ENCODE results near the gene DSE. TPM values are rescaled to one million over a fixed set of nuclear protein-coding genes. Genes with fewer than 3 reads are reported as not detected.

The DSE gene
- total RNA-seq, 2 donors from 2014 or later: 5.0 to 9.3 TPM

DNA sequence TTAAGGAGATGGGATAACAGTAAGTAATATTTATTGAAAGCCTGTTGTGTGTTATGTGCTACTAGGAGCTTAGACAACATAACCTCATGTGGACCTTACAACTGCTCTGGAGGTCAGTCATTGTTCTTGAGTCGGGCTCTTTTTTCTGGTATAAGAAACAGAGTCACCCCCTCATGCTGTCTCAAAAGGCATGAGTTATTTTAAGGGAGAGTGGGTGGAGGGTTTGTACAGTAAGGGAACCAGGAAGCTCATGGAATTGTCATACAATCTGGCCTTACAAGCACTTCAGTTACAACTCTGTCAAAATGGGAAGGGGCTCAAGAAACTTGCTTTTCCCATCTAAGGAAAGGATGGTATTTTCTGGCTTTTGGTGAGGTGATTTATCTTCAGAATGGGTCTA is 16.5 kb upstream of the DSE start:
- no peaks in the 10 kb centered on the region for H3K36me3 ChIP-seq
- H3K27ac ChIP-seq: no peak overlapping the region
- no peak for DNase-seq
- H3K4me3 ChIP-seq: no peak overlapping the region
- H3K27me3 ChIP-seq: no peaks in the 10 kb centered on the region
- H3K4me1 ChIP-seq: no peaks in the 10 kb centered on the region
- TF ChIP-seq, protein P1, sequence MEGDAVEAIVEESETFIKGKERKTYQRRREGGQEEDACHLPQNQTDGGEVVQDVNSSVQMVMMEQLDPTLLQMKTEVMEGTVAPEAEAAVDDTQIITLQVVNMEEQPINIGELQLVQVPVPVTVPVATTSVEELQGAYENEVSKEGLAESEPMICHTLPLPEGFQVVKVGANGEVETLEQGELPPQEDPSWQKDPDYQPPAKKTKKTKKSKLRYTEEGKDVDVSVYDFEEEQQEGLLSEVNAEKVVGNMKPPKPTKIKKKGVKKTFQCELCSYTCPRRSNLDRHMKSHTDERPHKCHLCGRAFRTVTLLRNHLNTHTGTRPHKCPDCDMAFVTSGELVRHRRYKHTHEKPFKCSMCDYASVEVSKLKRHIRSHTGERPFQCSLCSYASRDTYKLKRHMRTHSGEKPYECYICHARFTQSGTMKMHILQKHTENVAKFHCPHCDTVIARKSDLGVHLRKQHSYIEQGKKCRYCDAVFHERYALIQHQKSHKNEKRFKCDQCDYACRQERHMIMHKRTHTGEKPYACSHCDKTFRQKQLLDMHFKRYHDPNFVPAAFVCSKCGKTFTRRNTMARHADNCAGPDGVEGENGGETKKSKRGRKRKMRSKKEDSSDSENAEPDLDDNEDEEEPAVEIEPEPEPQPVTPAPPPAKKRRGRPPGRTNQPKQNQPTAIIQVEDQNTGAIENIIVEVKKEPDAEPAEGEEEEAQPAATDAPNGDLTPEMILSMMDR (IDR thresholded peaks at IDR 0.05): no peak
- no peak overlapping the region for H3K9ac ChIP-seq (ENCODE audit: low read depth in 2 of 2, low read length in 2 of 2)
- intact Hi-C loops (cut with DNase I): no loop called here
- no peaks in the 10 kb centered on the region for H3K9me3 ChIP-seq

DNA sequence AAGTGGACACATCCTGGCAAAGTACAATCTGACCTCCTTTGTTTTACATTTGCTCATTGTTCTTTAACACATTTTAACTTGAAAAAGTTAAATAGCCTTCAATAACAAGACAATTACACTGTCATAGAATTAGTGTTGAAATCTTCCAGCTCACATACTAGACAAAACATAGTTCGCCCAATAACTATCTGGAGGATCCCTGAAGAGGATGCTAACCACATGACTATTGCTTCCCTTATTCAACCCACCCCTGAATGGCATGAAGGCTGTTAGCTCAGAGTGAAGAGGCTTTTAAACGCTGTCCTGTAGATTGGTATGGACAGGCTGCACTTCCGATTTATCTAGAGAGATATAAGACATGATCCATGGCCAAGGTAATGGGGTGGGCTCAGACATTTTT is 15.0 kb upstream of the DSE start:
- DNase-seq: no peak
- H3K9me3 ChIP-seq: no peaks in the 10 kb centered on the region
- H3K27me3 ChIP-seq: no peaks in the 10 kb centered on the region
- intact Hi-C loops (cut with DNase I): no loop called here
- H3K9ac ChIP-seq (ENCODE audit: low read depth in 2 of 2, low read length in 2 of 2): no peak overlapping the region
- no peak overlapping the region for H3K4me3 ChIP-seq
- no peaks in the 10 kb centered on the region for H3K4me1 ChIP-seq
- TF ChIP-seq, protein P1 (IDR thresholded peaks at IDR 0.05): no peak
- H3K36me3 ChIP-seq: no peaks in the 10 kb centered on the region
- H3K27ac ChIP-seq: no peak overlapping the region

GRCh38 chr6:116359131-116359530 is 11.6 kb upstream of the DSE start:
- H3K27ac ChIP-seq: no peak overlapping the region
- no peak overlapping the region for H3K9ac ChIP-seq (ENCODE audit: low read depth in 2 of 2, low read length in 2 of 2)
- intact Hi-C loops (cut with DNase I): no loop called here
- H3K4me3 ChIP-seq: no peak overlapping the region
- H3K9me3 ChIP-seq: no peaks in the 10 kb centered on the region
- no peaks in the 10 kb centered on the region for H3K27me3 ChIP-seq
- DNase-seq: no peak
- TF ChIP-seq, protein P1 (IDR thresholded peaks at IDR 0.05): no peak
- no peaks in the 10 kb centered on the region for H3K4me1 ChIP-seq
- no peaks in the 10 kb centered on the region for H3K36me3 ChIP-seq

GRCh38 chr6:116359835-116360234 is 10.9 kb upstream of the DSE start:
- DNase-seq: no peak
- TF ChIP-seq, protein P1 (IDR thresholded peaks at IDR 0.05): no peak
- H3K4me1 ChIP-seq: no peaks in the 10 kb centered on the region
- no peaks in the 10 kb centered on the region for H3K27me3 ChIP-seq
- no peaks in the 10 kb centered on the region for H3K36me3 ChIP-seq
- no peak overlapping the region for H3K9ac ChIP-seq (ENCODE audit: low read depth in 2 of 2, low read length in 2 of 2)
- no peaks in the 10 kb centered on the region for H3K9me3 ChIP-seq
- H3K4me3 ChIP-seq: no peak overlapping the region
- intact Hi-C loops (cut with DNase I): no loop called here
- no peak overlapping the region for H3K27ac ChIP-seq

GRCh38 chr6:116362276-116362675 is 8.5 kb upstream of the DSE start:
- Histone ChIP-seq H3K27ac (no peak overlapping the region), H3K9ac (ENCODE audit: low read depth in 2 of 2, low read length in 2 of 2) (no peak overlapping the region), H3K9me3 (no peaks in the 10 kb centered on the region), H3K27me3 (no peaks in the 10 kb centered on the region), H3K36me3 (no peaks in the 10 kb centered on the region), H3K4me3 (no peak overlapping the region), H3K4me1 (no peaks in the 10 kb centered on the region)
- DNase-seq: no peak
- TF ChIP-seq, protein P1 (IDR thresholded peaks at IDR 0.05): no peak
- intact Hi-C loops (cut with DNase I): no loop called here

DNA sequence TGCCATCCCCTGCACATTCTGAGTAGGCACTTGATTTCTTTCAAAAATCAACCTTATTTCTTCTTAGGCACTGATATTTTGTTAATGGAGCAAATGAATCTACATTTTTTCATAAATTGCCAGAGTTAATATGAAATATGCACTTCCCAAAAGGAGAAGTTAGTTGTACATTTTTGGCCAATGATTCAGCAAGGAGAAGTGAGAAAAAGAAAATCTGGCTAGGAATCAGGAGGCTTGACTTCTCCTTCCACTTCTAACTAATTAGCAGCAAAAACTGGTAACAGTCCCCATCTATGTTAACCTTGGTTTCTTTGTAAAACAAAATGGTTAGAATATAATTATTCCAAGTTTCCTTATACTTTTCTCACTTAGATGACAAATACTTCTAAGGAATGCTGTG is 7.0 kb upstream of the DSE start:
- no peaks in the 10 kb centered on the region for H3K27me3 ChIP-seq
- no peak overlapping the region for H3K9ac ChIP-seq (ENCODE audit: low read depth in 2 of 2, low read length in 2 of 2)
- intact Hi-C loops (cut with DNase I): no loop called here
- H3K36me3 ChIP-seq: no peaks in the 10 kb centered on the region
- no peak overlapping the region for H3K4me3 ChIP-seq
- TF ChIP-seq, protein P1 (IDR thresholded peaks at IDR 0.05): no peak
- H3K27ac ChIP-seq: no peak overlapping the region
- H3K9me3 ChIP-seq: no peaks in the 10 kb centered on the region
- H3K4me1 ChIP-seq: no peaks in the 10 kb centered on the region
- DNase-seq: no peak
